Suprapubic skin (tissue), 4 donors: ENCODE measurements around the gene TCTN2. TPM values are rescaled to one million over a fixed set of nuclear protein-coding genes. Genes with fewer than 3 reads are reported as not detected.

Source experiments
- DNase-seq, 2 donors: peaks; one replicate each; pipeline ENCODE4 v3.0.0-alpha.2; 2019; ENCODE audit warnings: low spot score in 2 of 2
- H3K27ac ChIP-seq: fragments of 200-600 bp; sonication (generic); one replicate; pipeline ENCODE4 v1.5.1; 2019
- H3K27me3 ChIP-seq: fragments of 200-600 bp; sonication (generic); one replicate; pipeline ENCODE4 v1.5.1; 2019
- H3K36me3 ChIP-seq: fragments of 200-600 bp; sonication (generic); one replicate; pipeline ENCODE4 v1.5.1; 2019
- H3K4me1 ChIP-seq: fragments of 200-600 bp; sonication (generic); one replicate; pipeline ENCODE4 v1.5.1; 2019
- H3K4me3 ChIP-seq: fragments of 200-600 bp; sonication (generic); one replicate; pipeline ENCODE4 v1.5.1; 2019; ENCODE audit warnings: mild to moderate bottlenecking
- H3K9me3 ChIP-seq: fragments of 200-600 bp; sonication (generic); one replicate; pipeline ENCODE4 v1.5.1; 2019
- EP300 ChIP-seq: sonication (generic); formaldehyde crosslinking; IDR thresholded peaks from one replicate; pipeline ENCODE4 v1.6.1; 2017; ENCODE audit warnings: antibody characterized with exemption
- POLR2A ChIP-seq, 2 donors: fragments of 450-650 bp; IDR thresholded peaks; one replicate each; pipeline ENCODE4 v1.6.1; 2017; ENCODE audit warnings: antibody characterized with exemption in 2 of 2, mild to moderate bottlenecking in 2 of 2, moderate library complexity in 2 of 2
- POLR2AphosphoS5 ChIP-seq, 3 donors: sonication (generic); formaldehyde crosslinking; IDR thresholded peaks; one replicate each; pipeline ENCODE4 v1.6.1; 2017; ENCODE audit warnings: antibody characterized with exemption in 3 of 3
- WGBS: methylation state at CpG from one replicate; pipeline ENCODE4 v1.1.5; 2018; 5-methylcytosine and 5-hydroxymethylcytosine counted together
- total RNA-seq, 4 donors: library from RNA; depleted of rRNA; stranded (reverse); fragments of >200 nt; gene quantifications; one replicate each; pipeline ENCODE4 v1.1.0, GENCODE V29; 2016
- TF ChIP-seq, protein P1 (sequence below), 2 donors: fragments of 200-600 bp in 1 of 2; fragments of 450-650 bp in 1 of 2; sonication (generic) in 1 of 2; IDR thresholded peaks; one replicate each; pipeline ENCODE4 v1.5.1; 2016 to 2019; ENCODE audit warnings: antibody characterized with exemption in 2 of 2, mild to moderate bottlenecking in 1 of 2, moderate library complexity in 1 of 2

Gene TCTN2
- 10 to 100 TPM; 10.2 to 31.9 (median 16.0) TPM for total RNA-seq

DNA sequence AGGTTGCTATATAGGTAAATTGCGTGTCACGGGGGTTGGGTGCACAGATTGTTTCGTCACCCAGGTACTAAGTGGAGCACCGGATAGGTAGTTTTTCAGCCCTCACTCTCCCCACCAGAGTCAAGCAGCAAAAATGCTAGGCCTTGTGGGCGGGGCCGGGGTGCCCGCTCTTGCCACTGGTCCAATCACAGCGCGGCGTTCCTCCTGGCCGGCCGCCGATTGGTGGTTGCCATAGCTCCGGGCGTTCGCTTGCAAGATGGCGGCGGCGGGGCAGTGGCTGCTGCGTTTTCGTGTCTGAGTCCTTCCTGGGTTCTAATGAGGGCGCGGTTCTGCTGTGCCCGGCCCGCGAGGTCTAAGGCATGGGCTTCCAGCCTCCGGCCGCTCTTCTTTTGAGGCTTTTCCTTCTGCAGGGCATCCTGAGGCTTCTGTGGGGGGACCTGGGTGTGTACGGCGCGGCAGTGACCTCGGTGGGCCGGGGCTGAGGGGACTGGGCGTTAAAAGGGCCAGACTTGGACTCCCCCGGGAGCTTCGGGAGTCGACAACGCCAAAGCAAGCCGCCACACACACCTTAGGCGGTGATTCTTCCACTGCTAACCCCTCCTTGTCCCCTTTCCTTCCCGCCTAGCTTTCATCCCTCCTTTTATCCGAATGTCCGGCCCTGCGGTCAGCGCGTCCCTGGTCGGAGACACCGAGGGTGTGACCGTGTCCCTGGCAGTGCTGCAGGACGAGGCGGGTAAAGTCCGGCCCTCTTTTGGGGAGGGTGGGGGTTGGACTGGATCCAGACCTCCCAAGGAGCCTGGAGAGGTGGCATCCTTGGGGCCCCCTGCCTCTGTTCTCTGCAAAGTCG is at the start of gene TCTN2:
Gene TCTN2, plus strand, starts transcription at position 232 of the 847 bp plus-strand sequence. Its CDS starts 128 bp downstream, at position 360.
- H3K27me3 ChIP-seq = no peaks in the 10 kb centered on the region
- TF ChIP-seq POLR2A (IDR thresholded peaks at IDR 0.05) (no peak), POLR2AphosphoS5 (IDR thresholded peaks at IDR 0.05) (peak in 1 of 3 donors; percentile 10)
- peaks cover 13% of the 10 kb centered on the region for H3K36me3 ChIP-seq
- peak; percentile 97 to 98 for DNase-seq
- 2% methylated on average over 36 of the region's 53 CpGs for WGBS
- peak within 1 kb of the TSS; percentile 38 for H3K27ac ChIP-seq
- H3K4me3 ChIP-seq = peak within 1 kb of the TSS; percentile 77
- H3K9me3 ChIP-seq = no peaks in the 10 kb centered on the region
- H3K4me1 ChIP-seq = peaks cover 11% of the 10 kb centered on the region

DNA sequence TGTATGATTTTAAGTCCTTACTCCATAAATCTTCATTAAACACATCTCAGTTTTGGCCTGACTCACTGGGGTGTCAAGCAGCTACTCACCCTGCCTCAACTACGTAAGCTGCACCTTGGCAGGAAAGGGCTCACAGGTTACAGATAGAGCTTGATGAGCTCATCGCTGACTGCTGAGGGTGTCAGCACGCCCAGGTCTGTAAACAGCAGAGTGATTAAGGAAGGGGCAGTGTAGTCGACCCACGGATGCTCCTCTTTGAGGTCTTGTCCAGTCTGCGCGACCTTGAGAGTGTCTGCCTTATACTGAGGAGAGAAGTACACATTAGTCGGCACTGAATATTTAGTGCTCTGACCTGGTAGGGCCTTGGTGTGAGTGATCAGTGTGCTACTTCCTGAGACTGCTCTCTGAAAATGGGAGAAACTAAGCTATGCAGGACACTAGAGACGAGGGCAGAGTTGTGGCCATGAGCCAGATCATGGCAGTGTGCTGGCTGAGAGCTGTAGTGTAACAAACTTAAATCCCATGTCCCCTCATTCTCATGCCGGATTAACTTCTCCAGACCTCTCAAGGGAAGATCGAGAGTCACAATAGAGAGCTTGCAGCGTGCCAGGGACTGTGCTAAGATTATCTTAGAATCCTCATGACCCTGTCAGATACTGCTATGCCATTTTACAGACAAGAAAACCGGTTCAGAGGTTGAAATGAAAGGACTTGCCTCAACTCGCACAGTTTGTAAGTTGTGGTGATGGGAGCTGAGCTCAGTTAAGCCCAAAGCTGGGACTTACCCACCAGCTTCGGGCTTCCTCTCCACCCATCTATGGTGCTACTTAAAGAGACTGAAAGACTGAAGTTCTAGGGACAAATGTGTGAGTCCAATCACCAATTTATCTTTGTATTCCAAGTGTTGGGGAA is 49.0 kb upstream of the TCTN2 start:
- Histone ChIP-seq H3K27me3 (no peaks in the 10 kb centered on the region), H3K36me3 (peaks cover 92% of the 10 kb centered on the region), H3K4me1 (no peaks in the 10 kb centered on the region), H3K9me3 (no peaks in the 10 kb centered on the region), H3K4me3 (no peak overlapping the region), H3K27ac (no peak overlapping the region)
- WGBS = 84% methylated on average over 15 of the region's 15 CpGs
- TF ChIP-seq POLR2AphosphoS5 (IDR thresholded peaks at IDR 0.05) (no peak), POLR2A (IDR thresholded peaks at IDR 0.05) (no peak), EP300 (no peak)
- no peak for DNase-seq

DNA sequence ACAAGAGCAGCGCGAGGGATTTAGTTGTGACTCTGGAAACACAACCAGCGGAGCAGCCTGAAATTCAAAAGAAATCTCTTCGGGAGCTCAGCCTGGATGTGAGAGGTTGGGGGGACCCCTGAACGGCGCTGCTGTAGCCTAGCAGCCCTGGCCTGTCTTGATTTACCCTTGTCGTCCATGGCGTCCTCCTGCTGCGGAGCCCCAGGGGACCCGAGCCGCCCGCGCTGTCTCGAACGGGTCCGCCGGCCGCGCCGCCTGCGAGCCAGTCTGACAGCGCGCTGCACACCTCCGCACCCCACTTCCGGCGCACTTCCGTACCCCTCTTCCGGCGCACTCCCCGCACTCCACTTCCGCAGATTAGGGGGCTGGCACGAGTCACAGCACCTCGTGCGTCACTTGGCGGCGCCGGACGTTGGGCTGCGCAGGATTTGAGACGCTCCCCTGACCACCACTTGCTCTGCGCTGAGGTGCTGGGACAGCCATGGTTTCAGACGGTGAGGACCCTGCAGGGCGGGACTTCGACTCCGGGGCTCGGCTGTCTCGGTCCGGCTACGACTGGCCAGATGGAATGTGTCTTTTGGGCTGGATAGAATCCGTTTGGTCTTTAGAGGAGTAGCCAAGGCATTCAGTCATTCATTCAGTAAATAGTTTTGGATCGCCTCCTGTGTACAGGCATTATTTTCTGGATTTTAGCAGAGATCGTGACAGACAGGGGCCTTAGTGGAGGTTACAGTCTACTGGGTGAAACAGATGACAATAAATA is 37.4 kb upstream of the TCTN2 start, which contains the start of the genes EIF2B1 and GTF2H3:
Gene EIF2B1, minus strand, starts transcription at position 308 of the 763 bp plus-strand sequence. Its CDS starts 129 bp downstream, at position 179.
Gene GTF2H3, plus strand, starts transcription at position 451 of the 763 bp plus-strand sequence. Its CDS starts 31 bp downstream, at position 482.
- H3K4me1 ChIP-seq = peaks cover 19% of the 10 kb centered on the region
- peak within 1 kb of the TSS; percentile 83 for H3K4me3 ChIP-seq
- peak within 1 kb of the TSS; percentile 84 for H3K27ac ChIP-seq
- H3K27me3 ChIP-seq = no peaks in the 10 kb centered on the region
- H3K36me3 ChIP-seq = peaks cover 38% of the 10 kb centered on the region
- peak; percentile 97 for DNase-seq
- 1% methylated on average over 35 of the region's 52 CpGs for WGBS
- H3K9me3 ChIP-seq = no peaks in the 10 kb centered on the region
- TF ChIP-seq POLR2AphosphoS5 (IDR thresholded peaks at IDR 0.05) (peak; percentile 76 to 94 (median 87)), POLR2A (IDR thresholded peaks at IDR 0.05) (peak in 1 of 2 donors; percentile 75), EP300 (no peak)
- TF ChIP-seq, protein P1, sequence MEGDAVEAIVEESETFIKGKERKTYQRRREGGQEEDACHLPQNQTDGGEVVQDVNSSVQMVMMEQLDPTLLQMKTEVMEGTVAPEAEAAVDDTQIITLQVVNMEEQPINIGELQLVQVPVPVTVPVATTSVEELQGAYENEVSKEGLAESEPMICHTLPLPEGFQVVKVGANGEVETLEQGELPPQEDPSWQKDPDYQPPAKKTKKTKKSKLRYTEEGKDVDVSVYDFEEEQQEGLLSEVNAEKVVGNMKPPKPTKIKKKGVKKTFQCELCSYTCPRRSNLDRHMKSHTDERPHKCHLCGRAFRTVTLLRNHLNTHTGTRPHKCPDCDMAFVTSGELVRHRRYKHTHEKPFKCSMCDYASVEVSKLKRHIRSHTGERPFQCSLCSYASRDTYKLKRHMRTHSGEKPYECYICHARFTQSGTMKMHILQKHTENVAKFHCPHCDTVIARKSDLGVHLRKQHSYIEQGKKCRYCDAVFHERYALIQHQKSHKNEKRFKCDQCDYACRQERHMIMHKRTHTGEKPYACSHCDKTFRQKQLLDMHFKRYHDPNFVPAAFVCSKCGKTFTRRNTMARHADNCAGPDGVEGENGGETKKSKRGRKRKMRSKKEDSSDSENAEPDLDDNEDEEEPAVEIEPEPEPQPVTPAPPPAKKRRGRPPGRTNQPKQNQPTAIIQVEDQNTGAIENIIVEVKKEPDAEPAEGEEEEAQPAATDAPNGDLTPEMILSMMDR (IDR thresholded peaks at IDR 0.05) = no peak

DNA sequence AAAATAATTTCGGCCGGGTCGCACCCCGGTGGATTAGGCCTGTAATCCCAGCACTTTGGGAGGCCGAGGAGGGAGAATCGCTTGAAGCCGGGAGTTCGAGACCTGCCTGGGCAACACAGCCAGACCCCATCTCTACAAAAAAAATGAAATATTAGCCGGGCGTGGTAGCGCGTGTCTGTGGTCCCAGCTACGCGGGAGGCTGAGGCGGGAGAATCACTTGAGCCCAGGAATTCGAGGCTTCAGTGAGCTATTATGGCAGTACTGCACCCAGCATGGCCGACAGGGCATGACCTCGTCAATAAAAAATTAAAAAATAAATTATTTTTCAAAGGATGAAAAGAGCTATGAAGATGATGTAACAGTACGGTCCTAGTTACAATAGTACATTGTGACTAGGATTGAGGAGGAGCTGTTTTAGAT is 36.8 kb upstream of the TCTN2 start:
- Histone ChIP-seq H3K36me3 (peaks cover 32% of the 10 kb centered on the region), H3K4me1 (peaks cover 19% of the 10 kb centered on the region), H3K4me3 (peak overlapping the region; percentile 83), H3K27ac (peak overlapping the region; percentile 84), H3K27me3 (no peaks in the 10 kb centered on the region), H3K9me3 (no peaks in the 10 kb centered on the region)
- DNase-seq = no peak
- TF ChIP-seq, protein P1 (IDR thresholded peaks at IDR 0.05) = no peak
- TF ChIP-seq POLR2A (IDR thresholded peaks at IDR 0.05) (no peak), POLR2AphosphoS5 (IDR thresholded peaks at IDR 0.05) (no peak), EP300 (no peak)
- WGBS = 17% methylated on average over 19 of the region's 19 CpGs

DNA sequence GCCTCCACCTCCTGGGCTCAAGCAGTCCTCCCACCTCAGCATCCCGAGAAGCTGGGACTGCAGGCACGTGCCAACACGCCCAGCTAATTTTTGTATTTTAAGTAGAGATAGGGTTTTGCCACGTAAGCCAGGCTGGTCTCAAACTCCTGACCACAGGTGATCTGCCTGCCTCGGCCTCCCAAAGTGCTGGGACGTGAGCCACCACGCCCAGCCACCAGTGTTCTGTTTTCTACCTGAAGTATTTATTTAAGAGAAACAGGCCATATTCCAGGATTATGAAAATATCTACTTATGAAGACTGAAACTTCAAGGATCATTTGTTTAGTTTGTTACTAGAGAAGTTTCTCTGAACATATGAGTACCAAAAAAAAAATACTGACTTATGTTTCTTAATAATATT is 27.0 kb upstream of the TCTN2 start:
- 85% methylated on average over 7 of the region's 7 CpGs for WGBS
- peaks cover 60% of the 10 kb centered on the region for H3K36me3 ChIP-seq
- H3K27ac ChIP-seq = no peak overlapping the region
- DNase-seq = no peak
- TF ChIP-seq, protein P1 (IDR thresholded peaks at IDR 0.05) = no peak
- TF ChIP-seq EP300 = no peak
- TF ChIP-seq POLR2A (IDR thresholded peaks at IDR 0.05) = no peak
- TF ChIP-seq POLR2AphosphoS5 (IDR thresholded peaks at IDR 0.05) = no peak
- H3K4me3 ChIP-seq = no peak overlapping the region
- H3K9me3 ChIP-seq = no peaks in the 10 kb centered on the region
- no peaks in the 10 kb centered on the region for H3K4me1 ChIP-seq
- H3K27me3 ChIP-seq = no peaks in the 10 kb centered on the region
